GM19238 (cell line): ENCODE results near the gene ARHGAP15.

Experiments
- DNase-seq: peaks from one replicate; pipeline ENCODE4 v3.0.0; 2011; ENCODE audit warnings: low spot score; ENCODE audit not compliant: insufficient read length

The ARHGAP15 gene

DNA sequence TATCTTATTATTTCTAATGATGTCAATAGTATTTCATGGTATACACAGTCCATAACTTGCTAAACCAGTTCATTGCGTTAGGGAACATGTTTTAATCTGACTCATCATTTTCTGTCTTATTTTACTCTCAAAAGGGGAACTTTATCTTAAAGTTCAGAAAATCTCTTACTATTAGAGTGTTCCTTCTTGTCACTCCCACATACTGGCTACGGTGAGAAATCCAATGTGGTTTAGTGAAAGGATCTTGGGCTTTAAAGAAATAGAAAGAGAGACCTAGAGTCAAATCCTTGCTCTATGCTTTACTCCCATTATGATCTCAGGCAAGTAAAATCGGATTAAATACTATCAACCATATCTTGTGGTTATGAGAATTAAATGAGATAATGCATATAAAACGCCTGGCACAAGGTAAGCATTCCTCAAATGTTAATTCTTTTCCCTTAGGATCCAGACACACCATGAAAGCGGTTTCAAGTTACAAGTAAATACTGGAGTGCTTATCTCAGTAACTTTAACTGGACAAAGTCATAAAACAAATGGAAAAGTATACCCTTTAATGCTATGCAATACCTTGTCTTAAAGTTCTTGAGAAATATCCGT, 576.0 kb downstream of the ARHGAP15 start:
- DNase-seq, result no peak

DNA sequence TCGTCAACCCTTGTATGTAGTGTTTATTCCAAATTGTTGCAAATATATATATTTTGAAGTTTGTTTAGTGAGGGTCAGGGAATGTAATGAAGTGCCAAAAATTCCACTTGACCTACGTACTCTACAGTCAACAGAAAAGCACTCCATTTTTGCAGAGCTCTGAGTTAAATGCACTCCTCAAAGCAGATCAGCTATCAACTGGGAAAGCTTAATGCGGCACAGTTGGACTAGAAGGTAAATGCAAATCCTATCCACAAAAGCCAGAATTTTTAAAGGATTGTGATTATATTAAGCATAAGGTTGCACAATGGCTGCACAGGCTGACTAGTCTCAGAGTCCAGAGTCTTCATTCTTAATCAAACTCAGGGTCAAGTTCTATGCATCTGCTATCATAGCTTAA, 577.1 kb downstream of the ARHGAP15 start:
- DNase-seq, result no peak

DNA sequence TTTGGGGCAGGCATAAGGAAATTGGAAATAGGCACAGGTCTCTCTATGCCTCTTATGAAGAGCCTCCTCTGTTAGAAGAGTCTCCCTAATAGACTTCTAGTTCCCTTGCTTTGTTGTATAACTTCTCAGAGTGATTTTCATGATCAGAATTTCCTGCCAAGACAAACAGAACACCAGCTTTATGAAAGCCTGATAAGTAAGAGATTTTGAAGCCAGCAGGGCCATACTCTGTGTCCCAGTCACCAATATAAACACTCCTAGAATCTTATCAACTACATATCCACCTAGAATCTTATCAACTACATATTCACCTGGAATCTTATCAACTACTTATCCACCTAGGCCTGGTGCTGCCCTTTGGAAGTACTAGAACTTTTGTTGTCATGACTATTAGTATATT, 579.5 kb downstream of the ARHGAP15 start:
- DNase-seq, result no peak

DNA sequence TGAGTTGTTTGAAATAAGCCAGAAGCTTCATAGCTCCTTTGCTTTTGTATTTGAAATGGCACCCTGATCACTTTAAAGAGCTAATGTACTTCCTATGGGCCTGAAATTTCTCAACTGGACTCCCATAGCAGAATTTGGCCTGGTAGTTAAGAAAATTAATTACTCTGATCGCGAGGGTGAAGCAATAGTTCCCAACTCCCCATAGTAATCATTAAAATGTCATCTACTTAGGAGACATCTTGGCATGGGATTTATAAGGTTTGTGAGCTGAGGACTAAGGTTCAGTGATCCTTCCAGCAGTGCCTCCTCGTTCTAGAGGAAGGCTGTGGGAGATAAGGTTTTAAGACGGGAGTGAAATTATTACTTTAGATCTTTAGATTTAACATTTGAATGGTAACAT, 581.0 kb downstream of the ARHGAP15 start:
- DNase-seq, result no peak

DNA sequence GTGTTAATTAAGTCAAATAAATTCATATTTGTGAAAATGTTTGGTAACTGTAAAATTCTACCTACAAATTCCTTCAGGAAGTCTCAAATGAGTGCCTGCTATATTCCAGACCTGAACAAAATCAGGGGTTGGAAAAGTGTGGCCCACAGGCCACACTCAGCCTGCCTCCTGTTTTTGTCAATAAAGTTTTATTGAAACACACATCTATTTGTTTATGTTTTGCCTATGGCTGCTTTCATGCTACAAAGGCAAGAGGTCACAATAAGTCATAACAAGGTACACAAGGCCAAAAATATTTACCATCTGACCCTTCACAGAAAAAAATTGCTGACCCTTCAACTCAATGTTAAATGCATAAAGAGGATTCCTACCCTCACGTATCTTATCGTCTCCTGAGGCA, 581.7 kb downstream of the ARHGAP15 start:
- DNase-seq, result no peak

DNA sequence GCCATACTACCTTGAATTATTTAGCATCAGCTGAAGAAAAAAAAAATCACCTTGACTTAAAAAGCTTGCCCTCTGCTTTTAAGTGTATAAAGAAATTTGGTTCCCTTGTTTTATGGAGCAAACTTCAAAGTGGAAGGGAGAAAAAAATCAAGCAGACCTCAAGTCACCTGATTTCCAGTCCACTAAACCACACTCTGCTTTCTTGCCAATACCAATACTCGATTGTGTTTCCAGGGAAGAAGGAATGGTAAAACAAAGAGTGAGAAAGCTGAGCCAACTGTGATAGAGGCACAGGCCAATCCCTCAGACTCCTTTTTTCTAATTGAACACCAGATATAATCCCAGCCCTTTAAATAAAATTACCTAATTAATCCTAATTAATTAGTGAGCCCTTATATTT, 587.3 kb downstream of the ARHGAP15 start:
- no peak for DNase-seq

DNA sequence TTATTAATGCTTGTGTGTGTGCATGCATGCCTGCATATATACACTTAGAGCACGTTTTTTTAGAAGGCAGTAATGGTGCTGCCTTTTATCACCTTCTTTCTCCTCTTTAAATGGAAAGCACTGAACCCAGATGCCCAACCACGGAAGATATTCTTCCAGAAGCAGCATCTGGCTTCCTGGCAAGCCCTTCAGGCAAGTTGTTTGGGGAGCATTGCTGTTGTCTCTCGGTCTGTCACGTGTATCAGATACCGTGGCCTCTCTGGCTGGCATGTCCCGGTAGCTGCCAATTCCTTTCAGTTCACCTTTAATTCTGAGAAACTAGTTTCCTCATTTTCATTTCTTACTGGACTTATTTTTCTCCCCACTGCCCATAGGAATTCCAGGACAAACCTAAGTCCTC, 587.8 kb downstream of the ARHGAP15 start:
- no peak for DNase-seq

DNA sequence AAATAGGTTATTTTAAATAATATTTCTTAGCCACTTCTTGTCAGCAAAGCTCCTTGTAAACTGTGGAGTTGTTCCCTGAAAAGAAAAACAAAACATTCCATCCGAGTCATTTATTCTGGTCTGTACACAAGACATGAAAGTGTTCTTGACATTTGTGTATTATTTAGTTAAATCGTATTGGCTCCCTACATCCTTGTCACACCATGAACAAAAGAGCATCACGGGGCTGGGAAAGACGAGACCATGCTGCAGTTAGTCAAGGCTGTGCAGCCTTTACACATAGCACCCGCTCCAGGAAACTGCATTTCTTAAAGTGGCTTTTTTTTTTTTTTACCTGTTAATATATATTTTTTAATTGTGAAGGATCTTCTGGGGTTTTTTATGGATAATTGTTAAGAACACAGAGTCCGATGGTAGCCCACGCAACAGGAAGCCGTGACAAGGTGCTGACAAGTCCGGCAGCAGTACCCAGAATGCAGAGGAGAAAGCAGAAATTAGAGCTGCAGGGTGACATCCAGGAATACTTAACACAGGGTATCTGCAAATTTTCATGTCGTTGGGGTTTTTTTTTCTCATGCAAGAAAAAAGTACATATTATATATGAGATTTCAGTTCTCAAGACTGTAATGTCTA, 588.4 kb downstream of the ARHGAP15 start:
- no peak for DNase-seq

DNA sequence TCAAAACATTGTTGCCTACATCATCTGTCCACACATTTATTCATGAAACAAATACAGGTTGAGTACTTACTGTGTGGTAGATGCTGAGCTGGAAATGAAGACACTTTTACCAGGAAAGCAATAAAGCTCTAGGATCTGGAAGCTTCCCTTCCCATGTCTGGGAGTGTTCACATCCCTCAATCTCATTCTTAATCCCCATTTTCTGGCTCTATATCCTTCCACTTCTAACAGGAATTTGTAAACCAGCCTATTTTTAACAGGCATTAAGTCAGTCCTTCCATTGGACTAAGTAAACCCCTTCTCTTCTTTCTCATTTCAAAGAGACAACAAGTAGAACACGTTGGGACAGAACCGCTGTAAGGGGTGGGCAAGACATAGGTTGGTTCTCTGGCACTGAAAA, 589.5 kb downstream of the ARHGAP15 start:
- no peak for DNase-seq

DNA sequence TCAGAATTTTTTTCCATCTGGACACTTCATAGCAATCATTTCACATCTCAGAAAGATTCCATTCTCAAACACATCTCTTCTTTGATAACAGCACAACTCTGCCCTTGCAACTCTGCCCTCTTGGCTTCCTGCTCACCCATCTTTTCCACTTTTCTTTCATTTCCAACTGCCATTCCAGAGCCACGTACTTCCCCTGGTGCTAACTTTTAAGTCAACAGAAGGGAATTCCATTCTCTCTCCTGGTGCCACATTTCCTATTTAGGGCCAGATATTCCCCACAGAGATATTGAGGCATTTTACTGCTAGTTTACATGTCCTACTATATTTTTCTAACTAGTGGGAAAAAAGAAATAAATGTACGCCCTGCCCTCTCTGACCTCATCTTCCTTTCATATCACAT, 590.2 kb downstream of the ARHGAP15 start:
- DNase-seq, result no peak

DNA sequence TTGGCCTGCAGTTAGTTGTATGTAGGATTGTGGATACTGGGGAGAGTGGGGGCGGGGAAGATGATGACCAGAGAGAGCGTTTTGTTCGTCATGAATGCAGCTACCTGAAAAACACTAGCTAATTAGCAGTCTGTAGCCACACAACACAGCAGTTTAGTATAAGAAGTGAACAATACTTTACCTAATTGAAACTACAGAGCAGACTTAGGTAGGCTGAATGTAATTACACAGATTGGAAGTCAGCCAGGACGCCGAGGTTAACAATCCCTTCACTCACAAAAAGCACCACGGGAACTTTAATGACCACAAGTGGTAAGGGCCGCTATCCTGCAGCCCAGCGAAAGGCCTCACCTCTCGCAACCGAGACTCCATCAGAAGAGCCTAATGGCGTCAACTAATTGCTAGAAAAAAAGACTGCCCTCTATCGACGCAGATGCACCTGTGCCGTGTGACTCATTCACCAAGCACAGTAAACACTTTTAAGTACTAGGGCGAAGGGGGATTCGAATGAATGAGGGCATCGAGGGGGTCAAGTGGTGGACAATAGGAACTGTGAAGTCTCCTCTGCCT, 591.0 kb downstream of the ARHGAP15 start:
- no peak for DNase-seq

DNA sequence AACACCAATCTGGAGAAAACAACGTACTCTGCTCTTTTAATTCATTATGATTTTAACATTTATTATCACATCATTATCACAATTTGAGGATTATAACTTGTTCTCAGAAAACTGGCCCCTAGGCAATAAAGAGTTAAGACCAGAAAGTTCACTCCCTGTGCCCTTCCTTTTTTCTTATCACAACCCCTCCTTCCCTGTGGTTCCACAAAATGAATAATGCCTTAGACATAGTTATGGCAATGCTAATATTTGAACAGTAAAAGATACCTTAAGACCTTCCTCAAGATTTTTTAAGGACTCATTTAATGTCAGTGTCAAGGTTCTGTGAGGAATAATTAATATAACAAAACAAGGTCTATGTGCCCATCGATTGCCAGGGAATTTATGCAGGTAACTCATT, 596.2 kb downstream of the ARHGAP15 start:
- DNase-seq, result no peak

DNA sequence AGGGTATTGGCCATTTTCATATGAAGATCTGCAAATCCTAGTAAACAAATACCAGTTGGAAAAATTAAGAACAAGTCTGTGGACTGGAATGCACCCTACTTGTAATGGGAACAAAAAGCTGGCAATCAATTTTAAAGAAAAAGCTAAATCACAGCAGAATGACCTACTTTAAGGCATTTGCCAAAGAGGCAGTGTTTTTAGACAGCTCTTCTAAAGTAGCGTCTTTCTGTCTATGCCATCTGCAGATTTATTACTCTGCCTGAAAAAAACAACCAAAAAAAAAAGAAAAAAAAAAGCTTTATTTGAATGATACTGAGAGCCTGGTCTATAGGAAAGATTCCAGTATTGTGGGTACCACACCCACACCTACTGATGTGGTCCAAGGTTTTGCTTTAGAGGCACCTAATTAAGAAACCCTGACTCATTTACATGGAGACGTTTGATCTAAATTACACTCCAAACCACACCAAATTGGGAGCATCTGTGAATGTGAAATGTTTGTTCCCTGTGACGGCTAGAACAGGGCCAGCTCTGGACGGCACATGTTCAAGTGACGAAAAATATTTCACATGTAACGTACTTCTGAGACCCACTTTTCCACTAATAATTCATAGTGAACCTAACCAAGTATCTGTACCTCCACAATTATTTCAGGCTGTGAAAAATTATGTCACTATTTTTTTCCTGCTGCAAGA, 597.1 kb downstream of the ARHGAP15 start:
- no peak for DNase-seq

DNA sequence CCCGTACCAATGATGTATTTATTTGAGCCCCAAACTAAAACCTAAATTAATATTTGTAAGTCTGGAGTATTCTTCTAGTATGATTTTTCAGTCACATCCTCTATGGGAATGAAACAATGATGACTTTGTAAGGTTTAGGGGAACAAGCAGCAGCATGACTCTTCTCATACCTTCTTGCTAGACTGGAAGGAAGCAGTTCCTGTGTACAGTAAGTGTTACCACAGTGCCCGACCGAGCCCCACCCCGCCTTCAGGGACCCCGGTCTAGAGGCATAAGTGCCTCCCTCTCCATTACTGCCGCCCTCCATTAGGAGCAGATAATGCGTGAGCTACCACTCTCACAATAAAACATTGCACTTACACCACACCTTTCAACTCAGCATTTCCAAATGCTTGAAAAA, 599.3 kb downstream of the ARHGAP15 start:
- no peak for DNase-seq

DNA sequence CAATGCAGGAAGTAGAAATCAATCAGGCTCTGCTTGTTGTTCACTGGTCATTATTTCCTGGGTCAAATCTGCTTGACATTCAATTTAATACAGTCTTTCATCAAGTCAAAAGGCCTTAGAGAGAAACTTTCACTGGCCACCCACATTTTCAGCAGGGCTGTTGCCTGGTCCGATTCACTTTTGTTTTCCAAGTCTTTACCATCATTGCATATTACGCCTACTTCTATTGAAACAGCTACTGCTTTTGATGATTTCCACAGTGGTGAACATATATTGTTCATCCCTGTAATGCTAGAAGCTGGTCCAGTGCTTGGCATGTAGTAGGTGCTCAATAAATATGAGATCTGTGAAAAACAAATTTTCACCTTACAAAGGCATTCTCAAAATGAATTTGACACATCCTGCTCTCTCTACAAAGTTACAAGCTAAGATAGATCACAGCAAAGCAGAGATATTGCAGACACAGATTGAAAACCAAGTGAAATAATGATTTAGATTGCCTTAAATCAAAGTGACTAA, 600.1 kb downstream of the ARHGAP15 start:
- DNase-seq, result no peak

DNA sequence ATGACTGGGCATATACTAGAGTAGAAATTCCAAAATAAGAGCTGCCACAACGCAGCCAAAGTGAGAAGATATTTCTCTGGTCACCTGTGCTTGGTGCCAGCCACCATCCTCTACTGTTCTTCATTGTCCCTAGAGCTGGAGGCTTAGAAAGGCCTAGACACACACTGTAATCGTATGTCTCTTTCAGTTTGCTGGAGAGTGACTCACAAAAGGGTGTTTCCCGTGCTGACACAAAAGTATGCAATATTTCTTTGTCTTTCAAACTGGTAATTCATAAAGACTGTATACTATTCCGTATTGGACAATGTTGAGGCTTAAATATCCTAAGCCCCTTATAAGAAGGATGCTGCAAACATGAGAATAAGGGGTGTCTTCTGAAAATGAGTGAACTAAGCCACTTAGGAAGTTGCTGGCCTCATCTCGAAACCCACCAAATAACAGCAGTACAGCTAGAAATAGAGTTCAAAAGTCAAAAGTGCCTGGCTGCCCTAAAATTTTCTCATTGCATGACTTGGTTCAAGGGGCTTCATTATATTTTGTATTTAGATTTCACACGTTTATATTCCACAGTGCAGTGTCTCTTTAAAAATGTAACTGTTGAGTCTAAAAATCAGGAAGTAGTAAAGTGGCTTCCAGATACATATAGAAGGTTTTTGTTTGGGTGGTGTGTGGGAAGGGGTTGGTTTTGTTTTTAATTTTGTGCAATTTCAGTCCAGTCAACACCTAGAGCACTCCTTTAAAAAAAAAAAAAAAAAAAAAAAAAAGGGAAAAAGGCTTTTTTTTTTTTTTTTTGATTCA, 601.1 kb downstream of the ARHGAP15 start:
- DNase-seq, result peak; percentile 16

DNA sequence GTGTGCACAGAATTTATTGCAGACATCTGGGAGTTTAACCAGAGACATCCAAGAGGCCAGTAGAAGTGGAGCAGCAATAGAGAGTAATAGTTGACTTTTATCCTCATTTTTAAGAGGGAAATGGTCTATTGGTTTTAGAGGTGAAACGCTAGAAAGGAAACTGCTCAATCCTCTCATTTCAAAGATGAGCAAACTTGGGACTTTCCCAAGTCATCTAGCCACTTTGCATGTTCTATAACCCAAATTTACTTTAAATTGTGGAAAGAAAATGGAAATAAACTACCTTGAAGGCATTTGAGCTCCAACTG, 601.7 kb downstream of the ARHGAP15 start:
- no peak for DNase-seq

DNA sequence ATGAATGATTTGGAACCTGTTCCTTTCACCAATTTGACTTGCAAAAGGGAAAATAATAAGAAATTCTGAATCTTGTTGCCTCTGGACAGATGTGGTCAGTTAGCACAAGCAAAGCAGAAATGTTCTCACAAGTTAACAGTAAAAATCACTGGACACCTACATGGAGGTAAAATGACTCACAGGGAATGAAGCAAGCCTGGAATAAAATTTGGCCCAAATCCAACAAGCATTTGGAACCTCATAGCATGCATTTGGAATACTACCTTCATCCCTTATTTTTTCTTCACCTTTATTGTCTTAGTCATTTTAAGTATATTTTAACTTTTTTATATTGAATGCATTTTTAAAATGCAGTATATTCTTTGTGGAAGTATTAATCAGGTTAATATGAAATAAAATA, 602.9 kb downstream of the ARHGAP15 start:
- no peak for DNase-seq

DNA sequence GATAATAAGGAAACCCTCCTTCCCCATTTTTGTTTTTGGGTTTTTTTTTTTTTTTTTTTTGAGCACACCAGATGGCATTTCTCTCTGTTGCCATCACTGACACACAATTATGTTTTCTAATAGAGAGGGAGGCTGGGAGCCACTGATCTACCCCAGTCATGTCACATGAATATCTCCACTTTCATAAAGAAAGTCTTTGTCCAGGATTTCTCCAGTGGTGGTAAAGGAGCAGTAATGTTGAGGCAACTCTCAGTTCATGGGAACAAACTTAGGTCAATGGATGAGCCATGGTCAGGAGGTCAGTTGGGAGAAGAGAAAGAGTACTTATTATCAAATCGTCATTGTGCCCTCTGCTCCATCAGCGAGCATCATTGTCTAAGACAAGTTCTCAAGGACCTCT, 603.7 kb downstream of the ARHGAP15 start:
- no peak for DNase-seq

DNA sequence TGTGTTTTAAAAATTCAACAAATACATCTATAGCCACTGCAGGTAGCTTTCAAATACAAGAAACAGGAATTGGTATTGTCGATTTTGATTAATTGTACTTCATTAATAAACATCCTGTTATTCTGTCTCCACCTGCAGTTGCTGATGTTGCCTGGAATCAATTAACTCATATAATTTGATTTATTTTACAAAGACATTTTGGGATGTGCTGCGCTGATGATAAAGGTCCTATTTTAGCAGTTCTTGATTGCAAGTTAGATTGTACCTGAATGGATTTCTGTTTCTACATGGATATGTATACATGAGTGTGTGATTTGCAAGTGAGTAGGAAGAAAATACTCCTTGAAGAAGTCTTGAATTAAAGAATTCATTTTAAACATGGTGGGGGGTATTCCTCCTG, 605.3 kb downstream of the ARHGAP15 start:
- DNase-seq, result no peak

DNA sequence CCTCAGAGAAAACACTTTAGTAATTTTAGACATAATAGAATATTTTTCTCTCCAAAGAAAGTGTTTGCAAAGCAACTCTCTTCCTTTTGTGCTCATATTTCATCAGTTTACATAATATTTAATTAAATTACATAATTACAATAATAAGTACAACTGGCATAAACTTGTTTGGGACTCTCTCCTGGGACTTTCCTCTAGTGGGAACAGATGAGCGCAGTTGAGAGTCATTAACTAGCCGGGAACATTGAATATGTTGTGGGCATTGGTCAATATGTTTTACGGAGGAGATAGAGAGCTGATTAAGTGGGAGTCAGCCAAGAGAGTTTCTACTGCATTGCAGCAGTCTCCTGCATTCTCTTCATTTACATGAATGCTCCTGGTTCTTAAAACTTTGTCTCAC, 607.7 kb downstream of the ARHGAP15 start:
- DNase-seq, result no peak

DNA sequence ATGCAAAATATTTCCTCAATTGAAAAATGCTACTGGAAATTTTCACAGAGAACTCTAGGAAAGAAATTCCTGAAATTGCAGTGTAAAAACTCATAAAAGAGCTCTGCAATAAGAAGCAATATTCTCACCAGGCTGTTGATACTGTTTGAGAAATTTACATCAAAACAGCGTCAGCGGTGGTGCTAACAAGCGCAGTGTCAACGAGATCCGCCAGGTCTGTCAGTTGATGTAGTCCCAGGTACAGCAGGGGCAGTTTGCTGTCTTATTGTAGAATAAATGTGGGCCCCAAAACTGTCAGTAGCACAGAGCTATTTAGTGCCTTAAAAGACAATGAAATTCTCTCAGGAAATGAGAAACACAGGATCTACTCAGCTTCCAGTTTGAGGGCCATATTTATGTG, 611.2 kb downstream of the ARHGAP15 start:
- no peak for DNase-seq
